ENCODE data around the gene MYO3A.

GRCh38 chr10:26044141-26044749 is 110.2 kb downstream of the MYO3A start:
- TF ChIP-seq CTCF (IDR thresholded peaks at IDR 0.05) (no peak), POLR2AphosphoS5 (IDR thresholded peaks at IDR 0.05; ENCODE audit: low read depth, low read length) (no peak), REST (IDR thresholded peaks at IDR 0.05; ENCODE audit: insufficient read depth in 1 of 2, low read depth in 2 of 2, low read length in 1 of 2) (no peak), TCF7L2 (IDR thresholded peaks at IDR 0.05; ENCODE audit: low read depth, low read length) (no peak), SIN3A (IDR thresholded peaks at IDR 0.05; ENCODE audit: borderline replicate concordance, insufficient read depth, low read depth, low read length) (no peak)
